NCI-H510A treated with DMSO at 0.1 percent for 48 hours (cell line): ENCODE measurements around the gene GPR156.

Experiments
- DNase-seq: peaks from one replicate; lab custom pipeline; 2025; lab: John Stamatoyannopoulos, UW

Gene GPR156

DNA sequence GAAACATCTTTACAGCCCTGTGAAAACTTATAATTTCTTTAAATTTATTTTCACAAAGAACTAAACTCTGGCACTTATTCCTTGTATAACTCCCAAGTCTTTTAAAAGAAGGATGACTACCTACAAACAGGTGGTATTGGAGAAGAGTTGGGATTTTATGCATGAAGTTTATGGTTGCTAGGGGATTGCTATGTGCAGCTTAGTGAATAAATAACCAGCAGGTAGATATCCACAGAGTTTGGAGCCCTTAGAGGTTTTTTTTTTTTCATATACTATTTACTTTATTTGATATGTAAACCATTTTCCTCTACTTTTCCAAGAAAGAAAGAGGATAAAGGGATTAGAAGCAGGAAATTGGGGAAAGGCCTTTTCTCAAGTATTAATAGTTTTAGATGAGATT, 91.5 kb downstream of the GPR156 start:
- DNase-seq, result no peak

DNA sequence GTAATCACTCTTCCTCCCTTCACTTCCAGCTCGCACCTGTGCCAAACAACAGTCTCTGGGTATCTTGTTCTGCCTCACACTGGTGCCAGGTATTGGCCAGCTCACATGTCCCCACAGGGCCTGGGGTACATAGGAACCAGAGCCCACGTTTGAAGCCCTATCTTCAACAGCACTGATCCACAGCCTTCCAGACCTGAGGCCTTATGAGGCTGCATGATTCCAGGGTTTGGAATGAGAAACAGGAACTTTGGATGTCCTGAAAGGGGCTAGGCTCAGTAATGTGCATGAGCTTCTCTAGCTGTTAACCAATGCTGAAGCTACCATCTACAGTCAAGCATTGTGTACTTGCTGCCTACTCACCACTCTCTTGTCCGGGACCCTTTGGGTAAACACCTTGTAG, 92.4 kb downstream of the GPR156 start:
- no peak for DNase-seq

GRCh38 chr3:120192159-120192558, 92.9 kb downstream of the GPR156 start:
- no peak for DNase-seq

GRCh38 chr3:120182613-120183511, 102.2 kb downstream of the GPR156 start:
- no peak for DNase-seq

- DNase-seq, result no peak
Observed at GRCh38 chr3:120181632-120182031, 103.4 kb downstream of the GPR156 start.

GRCh38 chr3:120180731-120181412, 104.2 kb downstream of the GPR156 start:
- DNase-seq, result no peak

DNA sequence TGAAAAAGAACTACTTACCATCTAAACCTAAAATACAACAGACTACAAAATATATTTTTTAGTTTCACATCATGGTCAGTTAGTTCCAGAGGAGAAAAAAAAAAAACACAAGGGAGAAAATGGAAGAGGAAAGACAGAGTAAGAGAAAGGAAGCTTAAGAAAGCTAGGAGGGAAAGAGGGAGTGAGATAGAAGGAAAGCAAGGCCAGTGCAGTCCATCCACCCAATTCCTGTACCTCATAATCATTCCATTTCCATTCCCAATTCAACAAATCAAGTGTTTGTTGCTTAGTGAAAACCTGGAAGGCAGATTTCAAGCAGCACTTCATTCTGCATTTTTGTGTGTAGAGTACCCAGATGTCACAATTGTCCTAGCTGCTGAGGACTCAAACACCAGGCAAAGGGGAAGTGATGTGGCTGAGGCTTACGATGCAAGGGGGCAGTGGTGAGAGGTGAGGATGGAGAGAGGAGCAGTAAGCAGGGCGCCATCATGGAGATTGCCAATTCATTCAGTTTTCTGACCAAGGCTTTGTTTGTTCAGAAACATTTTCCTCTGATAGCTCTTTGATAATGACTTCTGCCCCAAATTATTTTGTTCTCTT, 107.2 kb downstream of the GPR156 start:
- peak; percentile 64 for DNase-seq

GRCh38 chr3:120177151-120177550, 107.9 kb downstream of the GPR156 start:
- peak; percentile 76 for DNase-seq

DNA sequence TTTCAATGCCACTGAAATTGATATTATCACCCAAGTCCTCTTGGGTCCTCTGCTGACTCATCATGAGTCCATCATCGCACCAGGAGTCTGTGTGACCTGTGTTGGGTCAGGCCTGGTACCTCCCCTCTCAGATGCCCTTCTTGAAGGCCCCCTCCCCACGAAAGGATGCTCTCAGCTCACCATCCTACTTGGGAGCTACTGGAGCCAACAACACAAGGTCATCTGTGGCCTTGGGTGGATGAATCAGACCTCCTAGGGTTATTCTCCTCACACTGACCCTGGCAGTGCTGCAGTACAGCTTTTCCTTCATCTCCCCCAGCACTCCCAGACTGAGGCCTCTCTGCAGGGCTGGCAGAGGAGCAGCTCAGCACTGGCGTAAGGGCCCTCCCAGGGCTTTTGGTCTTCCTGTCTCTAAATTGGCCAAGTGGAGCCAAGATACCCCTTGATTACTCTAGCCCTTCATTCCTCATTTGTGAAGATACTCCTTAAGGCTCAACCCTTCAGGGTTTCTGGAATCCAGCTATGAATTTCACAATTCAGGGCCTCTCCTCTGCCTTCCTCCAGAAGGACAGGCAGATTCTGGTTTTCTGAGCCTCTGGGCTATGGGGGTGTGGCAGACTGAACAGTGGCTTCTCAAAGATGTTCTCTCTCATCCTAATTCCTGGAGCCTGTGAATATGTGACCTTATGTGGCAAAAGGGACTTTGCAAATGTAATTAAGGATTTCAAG, 110.0 kb downstream of the GPR156 start:
- DNase-seq, result no peak

GRCh38 chr3:120173056-120173675, 111.9 kb downstream of the GPR156 start:
- peak; percentile 43 for DNase-seq

DNA sequence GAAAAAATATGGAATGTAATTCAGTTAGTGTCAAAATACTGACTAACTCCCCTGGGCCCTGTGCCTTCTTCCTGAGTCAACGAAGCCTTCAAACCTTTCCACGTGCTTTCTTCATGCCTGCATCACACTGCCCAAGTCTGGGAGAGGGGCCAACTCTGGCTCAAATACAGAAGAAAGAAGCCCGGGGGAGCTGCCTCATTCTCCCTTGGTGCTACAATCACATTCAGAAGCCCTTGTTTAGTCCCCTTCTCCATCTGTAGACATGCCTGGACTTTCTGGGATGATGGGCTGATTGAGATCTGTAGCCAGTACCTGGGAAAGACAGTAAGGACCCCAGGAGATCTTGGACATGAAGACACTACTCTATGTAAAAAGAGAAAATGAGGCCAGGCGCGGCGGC, 113.0 kb downstream of the GPR156 start:
- DNase-seq, result no peak

DNA sequence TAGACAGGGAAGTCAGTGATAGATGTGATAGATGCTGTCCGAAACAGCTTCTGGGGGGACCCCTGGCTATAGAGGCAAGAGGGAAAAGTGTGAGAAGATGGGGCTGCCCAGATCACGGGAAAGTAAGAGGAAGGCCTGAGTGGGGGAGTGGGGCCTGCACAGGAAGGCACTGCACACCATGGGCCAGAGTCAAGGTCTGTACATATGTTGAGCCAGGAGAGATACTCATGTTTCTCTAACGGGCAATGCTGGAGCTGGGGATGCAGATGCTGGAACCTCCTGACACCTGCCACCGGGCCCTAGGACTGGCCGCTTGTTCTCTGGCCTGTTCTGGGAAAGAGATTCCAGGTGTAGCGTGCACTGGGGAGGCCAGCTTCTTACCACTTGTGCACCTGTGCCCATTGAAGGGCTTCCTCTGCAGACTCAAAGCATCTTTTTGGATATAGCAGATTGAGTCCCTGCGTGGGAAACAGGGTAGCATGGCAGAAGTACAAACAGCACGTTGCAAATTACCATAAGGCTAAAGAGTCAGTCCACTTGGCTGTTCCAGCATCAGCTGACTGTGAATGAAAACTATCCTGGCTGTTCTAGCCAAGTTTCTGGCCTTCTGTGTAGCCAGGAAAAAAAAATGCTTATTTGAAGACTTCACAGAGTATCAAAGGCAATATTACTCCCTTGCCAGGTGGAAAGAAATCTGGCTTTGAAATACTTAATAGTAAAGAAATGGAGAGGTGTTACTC, 113.7 kb downstream of the GPR156 start:
- peak; percentile 52 for DNase-seq

GRCh38 chr3:120170223-120170622, 114.8 kb downstream of the GPR156 start:
- peak; percentile 47 for DNase-seq

- DNase-seq, result peak; percentile 9
Observed at GRCh38 chr3:120169407-120169806, 115.6 kb downstream of the GPR156 start.

- no peak for DNase-seq
Observed at GRCh38 chr3:120168611-120169010, 116.4 kb downstream of the GPR156 start.

DNA sequence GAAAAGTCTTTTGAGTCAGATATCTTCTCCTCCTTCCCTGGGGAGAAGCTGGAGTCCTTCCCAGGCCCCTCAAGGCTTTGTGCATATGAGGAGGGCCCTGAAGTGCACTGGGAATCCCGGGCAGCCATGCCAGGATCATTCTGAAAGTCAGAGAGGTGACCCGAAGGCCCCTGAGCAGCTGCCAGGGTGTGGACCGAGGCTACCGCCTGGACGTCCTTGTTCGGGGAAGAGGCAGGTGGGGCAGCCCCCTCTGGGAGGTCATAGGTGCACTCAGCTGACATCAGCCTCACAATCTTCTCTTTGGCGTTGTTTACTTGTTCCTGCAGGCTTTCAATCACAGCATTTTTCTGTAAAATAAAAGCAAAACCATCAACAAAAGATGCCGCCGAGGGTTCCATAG, 117.0 kb downstream of the GPR156 start:
- DNase-seq, result no peak

- no peak for DNase-seq
Observed at GRCh38 chr3:120167488-120167887, 117.5 kb downstream of the GPR156 start.

DNA sequence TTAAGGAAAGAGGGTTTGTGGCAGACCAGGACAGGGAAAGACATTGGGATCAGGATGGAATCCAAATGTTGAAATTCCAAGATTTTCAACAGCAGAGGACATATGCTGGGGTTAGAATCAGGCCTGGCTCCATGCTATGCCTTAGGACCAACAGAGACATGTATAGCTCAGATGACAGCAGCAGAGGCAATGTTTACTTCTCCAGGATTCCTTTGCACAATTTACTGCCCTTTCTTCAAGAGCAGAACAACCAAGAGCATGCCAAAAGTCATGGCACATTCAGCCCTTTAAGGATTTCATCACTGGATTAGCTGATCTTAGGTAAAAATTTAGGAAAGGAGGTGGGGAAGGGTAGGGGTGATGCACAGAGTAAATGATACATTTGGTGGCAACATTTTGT, 121.2 kb downstream of the GPR156 start:
- no peak for DNase-seq

DNA sequence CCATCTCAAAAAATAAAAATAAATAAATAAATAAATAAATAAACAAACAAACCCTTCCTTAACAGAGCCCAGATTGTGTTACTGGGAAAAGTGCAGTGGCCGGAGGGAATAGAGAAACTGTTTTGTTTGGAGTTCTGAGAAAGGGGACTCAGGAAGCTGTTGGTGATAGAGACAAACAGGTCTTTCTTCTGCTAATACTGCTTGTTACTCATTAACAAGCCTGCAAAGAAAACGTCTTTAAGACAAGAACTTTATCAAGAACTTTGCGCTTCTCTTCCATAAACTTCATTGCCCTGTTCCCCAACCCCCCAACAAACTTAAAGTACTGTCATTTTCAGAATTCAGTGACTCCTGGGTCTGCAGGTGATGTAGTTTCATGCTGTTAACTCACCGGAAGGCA, 122.0 kb downstream of the GPR156 start:
- DNase-seq, result no peak

- DNase-seq, result no peak
Observed at GRCh38 chr3:120162400-120162799, 122.6 kb downstream of the GPR156 start.

- no peak for DNase-seq
Observed at GRCh38 chr3:120161902-120162301, 123.1 kb downstream of the GPR156 start.
